ENCODE measurements around the gene RUFY3. TPM values are rescaled to one million over a fixed set of nuclear protein-coding genes. Genes with fewer than 3 reads are reported as not detected.

RUFY3 gene
- total RNA-seq, 1 donor from 2014 or later: 75.1 TPM

DNA sequence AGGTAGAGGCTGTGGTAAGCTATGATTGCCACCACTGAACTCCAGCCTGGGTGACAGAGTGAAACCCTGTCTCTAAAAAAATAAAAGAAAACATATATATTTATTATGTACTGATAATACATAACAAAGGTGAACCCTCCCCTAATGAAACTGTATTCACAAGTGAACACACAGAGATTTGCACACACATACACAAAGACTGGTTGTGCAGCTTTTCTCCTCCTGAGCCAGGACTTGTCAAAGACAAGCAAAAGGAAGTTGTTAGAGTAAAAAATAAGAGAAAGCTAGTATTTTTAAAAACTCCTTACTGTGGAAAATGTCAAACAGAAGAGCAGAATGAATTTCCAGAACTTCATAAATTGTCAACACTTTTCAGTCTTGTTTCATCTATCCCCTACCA is 119.4 kb downstream of the RUFY3 start:
- DNase-seq: no peak

DNA sequence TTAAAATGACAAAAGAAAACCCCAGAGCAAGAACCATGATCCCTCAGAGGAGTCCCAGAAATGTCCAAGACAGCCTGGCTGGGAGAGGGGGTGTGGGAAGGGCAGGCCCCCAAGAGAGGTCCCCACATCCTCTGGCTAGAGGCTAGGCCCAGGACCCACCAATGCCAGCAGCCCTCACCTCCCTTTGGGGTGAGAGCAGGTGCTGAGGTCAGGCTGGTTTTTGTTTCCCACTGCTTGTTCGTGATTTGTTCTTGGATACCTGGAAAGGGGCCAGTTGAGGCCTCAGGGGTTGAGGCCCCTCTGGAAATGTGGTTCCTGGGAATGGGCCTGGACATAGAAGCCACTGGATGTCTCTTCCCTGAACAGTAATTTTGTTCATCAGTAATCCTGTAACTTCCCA is 120.2 kb downstream of the RUFY3 start:
- DNase-seq: no peak

DNA sequence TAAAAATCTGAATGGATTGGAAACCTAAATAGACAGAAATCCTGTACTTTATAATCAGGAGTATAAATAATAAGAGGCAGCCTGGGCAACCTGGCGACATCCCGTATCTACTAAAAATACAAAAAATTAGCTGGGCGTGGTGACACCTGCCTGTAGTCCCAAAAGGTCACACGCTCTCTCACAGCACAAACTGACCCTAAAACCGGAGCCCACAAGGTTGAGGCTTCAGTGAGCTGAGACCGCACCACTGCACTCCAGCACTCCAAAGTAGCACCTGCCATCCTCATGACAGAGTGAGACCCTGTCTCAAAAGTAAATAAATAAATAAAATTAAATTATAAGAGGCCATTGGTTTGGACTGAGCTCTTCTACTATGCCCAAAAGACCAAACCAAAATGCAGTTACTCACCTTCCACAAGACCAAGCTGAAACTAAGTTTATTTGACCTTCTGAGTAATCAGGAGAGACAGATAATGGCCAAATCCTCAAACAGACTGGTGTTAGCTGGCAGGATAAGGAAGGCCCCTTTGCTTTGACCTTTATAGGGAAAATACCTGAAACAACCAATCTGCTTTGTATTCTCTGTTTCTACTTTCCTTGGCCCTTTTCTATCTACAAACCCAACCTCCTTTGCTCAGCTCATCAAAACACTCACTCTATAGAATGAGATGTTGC is 121.1 kb downstream of the RUFY3 start:
- DNase-seq: no peak

DNA sequence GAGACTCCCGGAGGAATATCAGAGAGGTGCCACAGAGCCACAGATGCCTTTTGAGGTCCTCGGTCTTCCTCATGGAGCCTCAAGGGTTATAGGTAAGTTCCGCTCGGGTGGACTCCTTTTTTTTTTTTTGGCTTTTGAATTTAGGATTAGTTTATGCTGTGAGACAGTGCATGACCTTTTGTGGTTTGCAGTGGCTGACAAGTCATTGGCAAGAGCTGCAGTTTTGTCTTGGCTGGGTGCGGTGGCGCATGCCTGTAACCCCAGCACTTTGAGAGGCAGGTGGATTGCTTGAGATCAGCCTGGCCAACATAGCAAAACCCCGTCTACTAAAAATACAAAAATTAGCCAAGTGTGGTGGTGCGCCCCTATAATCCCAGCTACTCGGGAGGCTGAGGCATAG is 122.4 kb downstream of the RUFY3 start:
- no peak for DNase-seq

DNA sequence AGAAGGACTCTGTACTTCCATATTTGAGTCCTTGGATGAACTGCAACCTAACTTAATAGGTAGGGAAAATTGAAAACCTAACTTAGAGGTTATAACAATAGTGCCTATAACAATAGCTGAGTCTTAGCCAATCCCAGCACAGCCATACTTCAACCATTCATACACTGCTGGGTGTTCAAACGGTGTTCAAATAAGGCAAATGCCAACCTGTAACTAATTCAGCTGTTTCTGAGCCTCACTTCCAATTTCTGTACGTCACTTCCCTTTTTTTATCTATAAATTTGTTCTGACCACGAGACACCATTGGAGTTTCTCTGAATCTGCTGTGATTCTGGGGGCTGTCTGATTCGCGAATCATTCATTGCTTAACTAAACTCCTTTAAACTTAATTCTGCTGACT is 127.5 kb downstream of the RUFY3 start:
- DNase-seq: no peak

DNA sequence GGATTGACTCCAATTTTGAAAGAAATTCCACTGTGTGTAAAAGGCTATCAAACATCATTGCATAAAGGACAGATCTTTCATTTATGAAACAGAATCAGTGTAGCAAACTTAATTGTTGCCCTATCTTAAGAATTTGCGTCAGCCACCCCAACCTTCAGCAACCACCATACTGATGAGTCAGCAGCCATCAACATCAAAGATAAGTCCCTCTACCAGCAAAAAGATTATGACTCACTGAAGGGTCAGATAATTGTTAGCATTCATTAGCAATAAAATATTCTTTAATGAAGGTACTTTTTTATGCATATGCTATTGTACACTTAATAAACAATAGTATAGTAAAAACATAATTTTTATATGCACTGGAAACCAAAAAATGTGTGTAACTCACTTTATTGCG is 133.7 kb downstream of the RUFY3 start:
- DNase-seq: no peak

Small RNA genes within 50 kb of the gene (small RNA-seq; reads per million reads assigned to genes)
- gene RF00026 (ENCODE audit: low replicate concordance) (not detected), gene RNU6-520P (ENCODE audit: low replicate concordance) (not detected), gene RNU6-784P (ENCODE audit: low replicate concordance) (not detected), gene RNU6-891P (ENCODE audit: low replicate concordance) (not detected)

Other genes with a start within 250 kb of the RUFY3 start
- not detected for gene MUC7, start 249.8 kb upstream of the RUFY3 start, total RNA-seq
- 0.30 TPM for gene AMTN, start 203.4 kb upstream of the RUFY3 start, total RNA-seq
- not detected for gene AMBN, start 129.7 kb upstream of the RUFY3 start, total RNA-seq
- 0.69 TPM for gene ENAM, start 93.2 kb upstream of the RUFY3 start, total RNA-seq
- gene JCHAIN, start 55.5 kb upstream of the RUFY3 start, total RNA-seq: 2.2 TPM
- 18.8 TPM for gene UTP3, start 33.4 kb upstream of the RUFY3 start, total RNA-seq
- gene GRSF1, start 117.9 kb downstream of the RUFY3 start, total RNA-seq: 52.6 TPM
- 23.6 TPM for gene MOB1B, start 180.4 kb downstream of the RUFY3 start, total RNA-seq

All from skin of body (tissue), 3 donors.